Measurements from ENCODE around the gene STEAP1B. TPM values are rescaled to one million over a fixed set of nuclear protein-coding genes. Genes with fewer than 3 reads are reported as not detected.

Gene STEAP1B
- total and polyA plus RNA-seq, 8 donors: 0.13 to 1.6 TPM; not detected in 6

DNA sequence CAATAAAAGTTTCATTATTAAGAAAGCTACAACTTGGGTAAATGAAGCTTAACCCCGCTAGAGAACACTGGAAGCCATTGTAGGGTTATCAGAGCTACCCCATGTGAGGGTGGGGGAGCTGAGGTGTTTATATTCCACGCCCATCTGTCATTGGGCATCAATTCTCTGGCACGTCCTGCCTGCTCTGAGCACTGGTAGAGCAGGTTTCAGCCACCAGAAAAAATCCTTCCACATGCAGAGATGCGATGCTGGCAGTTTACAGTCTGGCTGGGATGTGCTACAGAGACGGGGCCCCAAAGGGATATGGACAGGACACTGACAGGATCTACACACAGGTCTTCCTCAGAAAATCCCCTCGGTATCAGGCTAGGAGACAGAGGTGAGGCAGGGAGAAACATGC, 127.1 kb downstream of the STEAP1B start:
- WGBS, 5 donors: 29 to 47% (median 38%) methylated on average over 6 of the region's 6 CpGs
- peak; percentile 35 to 85 for DNase-seq
- Histone ChIP-seq H3K4me3 (no peak overlapping the region), H3K27me3 (no peaks in the 10 kb centered on the region), H3K9me3 (no peaks in the 10 kb centered on the region), H3K27ac (no peak overlapping the region), H3K36me3 (no peaks in the 10 kb centered on the region), H3K4me1 (peaks cover 0 to 8% (median 7%) of the 10 kb centered on the region in 4 donors)
- no peak for TF ChIP-seq POLR2AphosphoS5 (IDR thresholded peaks at IDR 0.05)
- intact Hi-C loops (cut with DNase I; ENCODE audit: low total_unique reads): no loop called here

DNA sequence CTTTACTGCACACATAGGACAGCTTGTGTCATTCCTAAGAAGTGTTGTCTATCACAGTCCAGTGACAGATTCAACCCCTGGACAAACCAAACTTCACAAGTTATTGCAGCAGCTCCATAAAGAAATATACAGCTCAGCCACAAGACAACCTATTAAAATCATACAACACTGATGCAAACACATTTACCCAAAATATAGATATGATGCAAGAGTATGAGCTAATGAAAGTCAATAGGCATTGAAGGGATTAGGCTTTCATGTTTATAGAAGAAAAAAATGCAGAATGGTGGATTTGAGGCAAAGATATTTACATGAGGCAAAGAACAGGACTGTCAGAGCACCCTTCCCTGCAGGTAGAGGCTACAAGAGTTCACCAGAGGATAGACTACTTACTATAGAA, 128.1 kb downstream of the STEAP1B start:
- Histone ChIP-seq H3K4me3 (no peak overlapping the region), H3K27me3 (no peaks in the 10 kb centered on the region), H3K4me1 (peaks cover 0 to 8% (median 7%) of the 10 kb centered on the region in 4 donors), H3K9me3 (no peaks in the 10 kb centered on the region), H3K27ac (no peak overlapping the region), H3K36me3 (no peaks in the 10 kb centered on the region)
- intact Hi-C loops (cut with DNase I; ENCODE audit: low total_unique reads): no loop called here
- DNase-seq: no peak
- no peak for TF ChIP-seq POLR2A (IDR thresholded peaks at IDR 0.05)
- TF ChIP-seq EP300 (IDR thresholded peaks at IDR 0.05): no peak
- TF ChIP-seq, protein P1, sequence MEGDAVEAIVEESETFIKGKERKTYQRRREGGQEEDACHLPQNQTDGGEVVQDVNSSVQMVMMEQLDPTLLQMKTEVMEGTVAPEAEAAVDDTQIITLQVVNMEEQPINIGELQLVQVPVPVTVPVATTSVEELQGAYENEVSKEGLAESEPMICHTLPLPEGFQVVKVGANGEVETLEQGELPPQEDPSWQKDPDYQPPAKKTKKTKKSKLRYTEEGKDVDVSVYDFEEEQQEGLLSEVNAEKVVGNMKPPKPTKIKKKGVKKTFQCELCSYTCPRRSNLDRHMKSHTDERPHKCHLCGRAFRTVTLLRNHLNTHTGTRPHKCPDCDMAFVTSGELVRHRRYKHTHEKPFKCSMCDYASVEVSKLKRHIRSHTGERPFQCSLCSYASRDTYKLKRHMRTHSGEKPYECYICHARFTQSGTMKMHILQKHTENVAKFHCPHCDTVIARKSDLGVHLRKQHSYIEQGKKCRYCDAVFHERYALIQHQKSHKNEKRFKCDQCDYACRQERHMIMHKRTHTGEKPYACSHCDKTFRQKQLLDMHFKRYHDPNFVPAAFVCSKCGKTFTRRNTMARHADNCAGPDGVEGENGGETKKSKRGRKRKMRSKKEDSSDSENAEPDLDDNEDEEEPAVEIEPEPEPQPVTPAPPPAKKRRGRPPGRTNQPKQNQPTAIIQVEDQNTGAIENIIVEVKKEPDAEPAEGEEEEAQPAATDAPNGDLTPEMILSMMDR (IDR thresholded peaks at IDR 0.05): no peak
- TF ChIP-seq POLR2AphosphoS5 (IDR thresholded peaks at IDR 0.05): no peak

Other genes with a start within 250 kb of the STEAP1B start
- 100 to 1,000 TPM in 1 of 5 donors, 10 to 100 TPM in 3, 1 to 10 TPM in 1; 3.6 to 190 (median 29.8) TPM for gene RAPGEF5, start 143.0 kb downstream of the STEAP1B start, total RNA-seq
- gene RAPGEF5, start 143.0 kb downstream of the STEAP1B start, polyA plus RNA-seq: 1 to 10 TPM; 1.5 to 8.6 (median 3.6) TPM
- gene IL6, start 227.0 kb upstream of the STEAP1B start, total RNA-seq: not detected
- gene IL6, start 227.0 kb upstream of the STEAP1B start, polyA plus RNA-seq: 1 to 10 TPM in 2 of 3 donors, under 1 TPM in 1; 0.95 to 9.2 (median 3.1) TPM